ENCODE data around the gene ITPR2.

GRCh38 chr12:26813812-26814211 is 19.2 kb downstream of the ITPR2 start:
- TF ChIP-seq NRF1 (IDR thresholded peaks at IDR 0.05; ENCODE audit: low read depth, low read length) (no peak), EP300 (IDR thresholded peaks at IDR 0.05; ENCODE audit: borderline replicate concordance in 1 of 2, low read depth in 1 of 2, low read length in 1 of 2) (no peak), CTCF (IDR thresholded peaks at IDR 0.05) (no peak), MAX (IDR thresholded peaks at IDR 0.05; ENCODE audit: low read depth) (no peak), GABPA (IDR thresholded peaks at IDR 0.05; ENCODE audit: low read depth) (no peak), USF2 (IDR thresholded peaks at IDR 0.05; ENCODE audit: borderline replicate concordance, low read depth, low read length) (no peak), RAD21 (IDR thresholded peaks at IDR 0.05; ENCODE audit: low read length) (no peak), NFIC (IDR thresholded peaks at IDR 0.05; ENCODE audit: borderline replicate concordance) (no peak), SMC3 (IDR thresholded peaks at IDR 0.05; ENCODE audit: low read depth, low read length) (no peak), POLR2AphosphoS5 (IDR thresholded peaks at IDR 0.05; ENCODE audit: low read depth, low read length) (no peak), EZH2phosphoT487 (IDR thresholded peaks at IDR 0.05; ENCODE audit: borderline replicate concordance, low read depth) (no peak)
